Measurements from ENCODE around the gene CDC37. TPM values are rescaled to one million over a fixed set of nuclear protein-coding genes. Genes with fewer than 3 reads are reported as not detected.

Gene CDC37
- polyA plus RNA-seq, 1 donor (not counting 4 experiments of a cell fraction or from before 2014, with no cell fraction given): 376 TPM

- H3K9me1 ChIP-seq (ENCODE audit: control insufficient read depth, extremely low read depth, insufficient read depth, low read length): no peaks in the 10 kb centered on the region
- no peak overlapping the region for H2AFZ ChIP-seq (ENCODE audit: control insufficient read depth, low read length)
- H3K9ac ChIP-seq (ENCODE audit: control insufficient read depth, extremely low read depth, insufficient read depth, low read length): no peak overlapping the region
- FAIRE-seq (no peak), DNase-seq (ENCODE audit: low read depth, low spot score) (no peak)
- H3K27ac ChIP-seq (ENCODE audit: control insufficient read depth, insufficient read depth, low read length): no peak overlapping the region
- no peaks in the 10 kb centered on the region for H3K27me3 ChIP-seq (ENCODE audit: control insufficient read depth, extremely low read depth, insufficient read depth, low read length)
- no peaks in the 10 kb centered on the region for H3K79me2 ChIP-seq (ENCODE audit: control insufficient read depth, insufficient read depth, low read length)
- H3K9me3 ChIP-seq (ENCODE audit: control insufficient read depth, low read depth, low read length): no peaks in the 10 kb centered on the region
- no peaks in the 10 kb centered on the region for H4K20me1 ChIP-seq (ENCODE audit: control insufficient read depth, extremely low read depth, insufficient read depth, low read length)
- no peak overlapping the region for H3K4me2 ChIP-seq (ENCODE audit: control insufficient read depth, extremely low read depth, insufficient read depth, low read depth, low read length)
- no peaks in the 10 kb centered on the region for H3K4me1 ChIP-seq (ENCODE audit: control insufficient read depth, extremely low read depth, insufficient read depth, low read length)
- H3K36me3 ChIP-seq (ENCODE audit: control insufficient read depth in 2 of 2, extremely low read depth in 1 of 2, insufficient read depth in 2 of 2, low read length in 2 of 2): no peaks in the 10 kb centered on the region
- H3K4me3 ChIP-seq (ENCODE audit: control insufficient read depth in 2 of 3, extremely low read depth in 1 of 3, insufficient read depth in 2 of 3, low read depth in 1 of 3, low read length in 3 of 3): no peak overlapping the region
- dilution Hi-C loops (cut with MboI; ENCODE audit: extremely low pct_ligation_motif_present, low sequenced_read_pairs): no loop called here
- no peak for TF ChIP-seq EZH2 (IDR thresholded peaks at IDR 0.05; ENCODE audit: low read length)
- no peak for TF ChIP-seq CTCF (optimal IDR thresholded peaks at IDR 0.05 in 1 of 3, IDR thresholded peaks at IDR 0.05 in 1 of 3, conservative IDR thresholded peaks at IDR 0.05 in 1 of 3; ENCODE audit: extremely low read depth in 1 of 3, insufficient read depth in 2 of 3, low read length in 3 of 3)
Measured at GRCh38 chr19:10442698-10443097, 39.4 kb upstream of the CDC37 start.

GRCh38 chr19:10439588-10439987 is 36.2 kb upstream of the CDC37 start:
- dilution Hi-C loops (cut with MboI; ENCODE audit: extremely low pct_ligation_motif_present, low sequenced_read_pairs): no loop called here
- TF ChIP-seq EZH2 (IDR thresholded peaks at IDR 0.05; ENCODE audit: low read length): no peak
- TF ChIP-seq CTCF (optimal IDR thresholded peaks at IDR 0.05 in 1 of 3, IDR thresholded peaks at IDR 0.05 in 1 of 3, conservative IDR thresholded peaks at IDR 0.05 in 1 of 3; ENCODE audit: extremely low read depth in 1 of 3, insufficient read depth in 2 of 3, low read length in 3 of 3): no peak
- Histone ChIP-seq H3K4me3 (ENCODE audit: control insufficient read depth in 2 of 3, extremely low read depth in 1 of 3, insufficient read depth in 2 of 3, low read depth in 1 of 3, low read length in 3 of 3) (no peak overlapping the region), H3K36me3 (ENCODE audit: control insufficient read depth in 2 of 2, extremely low read depth in 1 of 2, insufficient read depth in 2 of 2, low read length in 2 of 2) (no peaks in the 10 kb centered on the region), H2AFZ (ENCODE audit: control insufficient read depth, low read length) (no peak overlapping the region), H3K4me2 (ENCODE audit: control insufficient read depth, extremely low read depth, insufficient read depth, low read depth, low read length) (no peak overlapping the region), H3K27ac (ENCODE audit: control insufficient read depth, insufficient read depth, low read length) (no peak overlapping the region), H3K27me3 (ENCODE audit: control insufficient read depth, extremely low read depth, insufficient read depth, low read length) (no peaks in the 10 kb centered on the region), H4K20me1 (ENCODE audit: control insufficient read depth, extremely low read depth, insufficient read depth, low read length) (no peaks in the 10 kb centered on the region), H3K4me1 (ENCODE audit: control insufficient read depth, extremely low read depth, insufficient read depth, low read length) (no peaks in the 10 kb centered on the region), H3K9me3 (ENCODE audit: control insufficient read depth, low read depth, low read length) (no peaks in the 10 kb centered on the region), H3K9me1 (ENCODE audit: control insufficient read depth, extremely low read depth, insufficient read depth, low read length) (no peaks in the 10 kb centered on the region), H3K9ac (ENCODE audit: control insufficient read depth, extremely low read depth, insufficient read depth, low read length) (no peak overlapping the region), H3K79me2 (ENCODE audit: control insufficient read depth, insufficient read depth, low read length) (no peaks in the 10 kb centered on the region)
- DNase-seq (ENCODE audit: low read depth, low spot score) (no peak), FAIRE-seq (no peak)
